Suppressor macrophage treated with lipopolysaccharide for 1 hour (primary cell): ENCODE results near the gene LDLRAD4.
"Not testable (repeated sequence)": the region's sequence is repeated elsewhere in the genome, so short reads cannot be mapped to it uniquely, and the experiment has no call there.

Experiments used
- DNase-seq, 3 donors: peaks; one replicate each; pipeline ENCODE4 v3.0.0-alpha.2; 2020 to 2022

LDLRAD4 gene

GRCh38 chr18:13453714-13454113 lies 235.2 kb downstream of the LDLRAD4 start:
- DNase-seq = no peak

- DNase-seq = no peak
Observed at GRCh38 chr18:13454363-13455150, 236.0 kb downstream of the LDLRAD4 start.

GRCh38 chr18:13455471-13455870 lies 236.9 kb downstream of the LDLRAD4 start:
- no peak for DNase-seq

- DNase-seq = no peak
Observed at GRCh38 chr18:13455960-13456481, 237.5 kb downstream of the LDLRAD4 start.

- no peak for DNase-seq
Observed at GRCh38 chr18:13456736-13457271, 238.2 kb downstream of the LDLRAD4 start.

GRCh38 chr18:13457327-13457726 lies 238.8 kb downstream of the LDLRAD4 start:
- no peak for DNase-seq

- DNase-seq = no peak
Observed at GRCh38 chr18:13460946-13461345, 242.4 kb downstream of the LDLRAD4 start.

GRCh38 chr18:13461469-13461868 lies 242.9 kb downstream of the LDLRAD4 start:
- DNase-seq = no peak

- peak in 2 of 3 donors; percentile 28 to 48 for DNase-seq
Observed at GRCh38 chr18:13461936-13462335, 243.4 kb downstream of the LDLRAD4 start.

GRCh38 chr18:13462686-13463085 lies 244.1 kb downstream of the LDLRAD4 start:
- DNase-seq = no peak

- no peak for DNase-seq
Observed at GRCh38 chr18:13463526-13464210, 245.1 kb downstream of the LDLRAD4 start.

GRCh38 chr18:13464432-13465123 lies 246.0 kb downstream of the LDLRAD4 start:
- peak; percentile 71 to 76 (median 73) for DNase-seq

GRCh38 chr18:13465124-13465446 lies 246.5 kb downstream of the LDLRAD4 start:
- no peak for DNase-seq

GRCh38 chr18:13465476-13465875 lies 246.9 kb downstream of the LDLRAD4 start:
- peak; percentile 44 to 65 (median 60) for DNase-seq

- DNase-seq = peak; percentile 65 to 77 (median 76)
Observed at GRCh38 chr18:13470516-13471197, 252.1 kb downstream of the LDLRAD4 start.

- DNase-seq = peak; percentile 33 to 42 (median 33)
Observed at GRCh38 chr18:13471198-13471845, 252.8 kb downstream of the LDLRAD4 start.

- peak in 1 of 3 donors; percentile 33 for DNase-seq
Observed at GRCh38 chr18:13471971-13472628, 253.5 kb downstream of the LDLRAD4 start.

- no peak for DNase-seq
Observed at GRCh38 chr18:13473751-13474150, 255.2 kb downstream of the LDLRAD4 start.

- no peak for DNase-seq
Observed at GRCh38 chr18:13474336-13474735, 255.8 kb downstream of the LDLRAD4 start.

GRCh38 chr18:13474907-13475545 lies 256.5 kb downstream of the LDLRAD4 start:
- DNase-seq = peak; percentile 67 to 71 (median 67)

GRCh38 chr18:13476312-13476711 lies 257.8 kb downstream of the LDLRAD4 start:
- DNase-seq = not testable (repeated sequence)
